CD4-positive, CD25-positive, alpha-beta regulatory T cell (primary cell): Measurements from ENCODE around the gene FAM114A2. TPM values are rescaled to one million over a fixed set of nuclear protein-coding genes. Genes with fewer than 3 reads are reported as not detected.
"Not testable (repeated sequence)": the region's sequence is repeated elsewhere in the genome, so short reads cannot be mapped to it uniquely, and the experiment has no call there.

ENCODE experiments used
- ATAC-seq, 2 donors: fragments of 150-1000 bp; cut with Tn5 transposase; one replicate each; pipeline ENCODE4 v1.10.0; 2021; ENCODE audit warnings: low read depth in 2 of 2, moderate number of reproducible peaks in 2 of 2, moderate library complexity in 1 of 2
- DNase-seq, 3 donors: peaks; one replicate each; pipeline versions ENCODE4 v3.0.0 to v3.0.0-alpha.2; 2012 to 2022; ENCODE audit warnings: mixed read lengths in 1 of 3
- H3K27ac ChIP-seq: one replicate; pipeline ENCODE4 v1.7.0; 2013; ENCODE audit warnings: mild to moderate bottlenecking, low read length; ENCODE audit not compliant: insufficient read depth, poor library complexity, severe bottlenecking
- H3K27me3 ChIP-seq: one replicate; pipeline ENCODE4 v1.7.0; 2013; ENCODE audit warnings: low read length; ENCODE audit not compliant: control insufficient read depth, insufficient read depth
- H3K36me3 ChIP-seq: one replicate; pipeline ENCODE4 v1.7.0; 2013; ENCODE audit warnings: mild to moderate bottlenecking, low read length, moderate library complexity; ENCODE audit not compliant: control insufficient read depth, insufficient read depth
- H3K4me1 ChIP-seq: 2 replicates; pipeline ENCODE4 v1.7.0; 2013; ENCODE audit warnings: mild to moderate bottlenecking, low read length; ENCODE audit not compliant: insufficient read depth, control insufficient read depth, poor library complexity, severe bottlenecking
- H3K4me3 ChIP-seq: one replicate; pipeline ENCODE4 v1.7.0; 2013; ENCODE audit warnings: low read depth, mild to moderate bottlenecking, low read length, moderate library complexity
- H3K9me3 ChIP-seq, 2 experiments: 1 replicate in 1 of 2; 2 replicates in 1 of 2; pipeline ENCODE4 v1.7.0; 2013; ENCODE audit warnings: low read length in 2 of 2, mild to moderate bottlenecking in 1 of 2, moderate library complexity in 1 of 2; ENCODE audit not compliant: control insufficient read depth in 2 of 2
- H3K27ac Mint-ChIP-seq, 3 donors: one replicate each; pipeline ENCODE4 v1.8.0; 2020 to 2022; ENCODE audit warnings: mild to moderate bottlenecking in 3 of 3, mixed read lengths in 3 of 3, moderate library complexity in 2 of 3
- H3K27me3 Mint-ChIP-seq: one replicate; pipeline ENCODE4 v1.8.0; 2022; ENCODE audit warnings: mild to moderate bottlenecking, mixed read lengths
- H3K36me3 Mint-ChIP-seq: one replicate; pipeline ENCODE4 v1.8.0; 2020; ENCODE audit warnings: mixed read lengths
- H3K4me1 Mint-ChIP-seq, 4 donors: one replicate each; pipeline ENCODE4 v1.8.0; 2020 to 2022; ENCODE audit warnings: mixed read lengths in 4 of 4, mild to moderate bottlenecking in 1 of 4
- H3K4me3 Mint-ChIP-seq, 4 donors: one replicate each; pipeline ENCODE4 v1.8.0; 2020 to 2022; ENCODE audit warnings: mild to moderate bottlenecking in 4 of 4, mixed read lengths in 4 of 4, moderate library complexity in 3 of 4
- H3K9me3 Mint-ChIP-seq, 7 donors: one replicate each; pipeline ENCODE4 v1.8.0; 2020 to 2022; ENCODE audit warnings: mixed read lengths in 7 of 7, mild to moderate bottlenecking in 3 of 7, moderate library complexity in 2 of 7
- polyA plus RNA-seq, 4 donors: library from polyadenylated mRNA; unstranded; fragments of 300-500 nt; fragmentation: Illumina TruSeq; gene quantifications; one replicate each; pipeline ENCODE4 v1.2.3, GENCODE V29; 2021
- total RNA-seq: library from RNA; stranded (reverse); gene quantifications from one replicate; pipeline ENCODE4 v1.2.3, GENCODE V29; 2022

Gene FAM114A2
- total and polyA plus RNA-seq, 5 donors from 2014 or later = 19.1 to 26.6 (median 22.8) TPM

DNA sequence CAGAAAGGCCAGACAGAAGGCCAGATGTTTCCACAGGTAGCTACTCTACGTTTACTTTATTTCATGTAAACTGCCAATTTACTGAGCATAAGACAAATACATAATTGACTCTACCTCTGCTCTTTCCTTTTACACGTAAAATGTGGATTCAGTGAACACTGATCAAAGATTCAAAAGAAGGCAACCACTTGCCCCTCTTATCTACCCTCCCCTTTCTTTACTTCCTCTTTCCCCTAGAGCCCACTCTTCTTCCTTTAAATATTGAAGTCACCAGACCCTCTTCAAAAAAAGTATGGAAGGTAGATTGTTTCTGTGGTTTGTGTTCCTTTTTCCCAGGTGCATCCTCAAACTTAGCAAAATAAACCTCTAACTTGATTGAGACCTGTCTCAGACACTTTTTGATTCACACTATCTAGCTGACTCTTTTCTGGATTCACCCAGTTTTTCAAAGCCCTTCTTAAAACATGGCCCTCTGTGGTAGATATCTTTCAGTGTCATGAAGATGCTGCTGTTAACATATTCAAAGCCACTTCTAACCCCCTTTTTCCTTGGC lies 6.7 kb downstream of the FAM114A2 start:
- Mint-ChIP-seq H3K36me3 (peaks cover 44% of the 10 kb centered on the region), H3K4me3 (no peak overlapping the region), H3K9me3 (no peaks in the 10 kb centered on the region), H3K4me1 (peaks cover 4 to 27% (median 16%) of the 10 kb centered on the region in 4 donors), H3K27me3 (no peaks in the 10 kb centered on the region), H3K27ac (peak overlapping the region in 1 of 3 donors; percentile 52)
- DNase-seq (no peak), ATAC-seq (no peak)
- no peaks in the 10 kb centered on the region for H3K27me3 ChIP-seq
- no peak overlapping the region for H3K4me3 ChIP-seq
- no peak overlapping the region for H3K27ac ChIP-seq
- no peaks in the 10 kb centered on the region for H3K9me3 ChIP-seq
- H3K36me3 ChIP-seq = peaks cover 34% of the 10 kb centered on the region
- H3K4me1 ChIP-seq = no peaks in the 10 kb centered on the region

- peaks cover 0 to 1% (median 0%) of the 10 kb centered on the region in 7 donors for H3K9me3 Mint-ChIP-seq
- no peak overlapping the region for H3K4me3 ChIP-seq
- peaks cover 0 to 19% (median 7%) of the 10 kb centered on the region in 4 donors for H3K4me1 Mint-ChIP-seq
- DNase-seq = no peak
- no peak overlapping the region for H3K27ac ChIP-seq
- no peaks in the 10 kb centered on the region for H3K27me3 Mint-ChIP-seq
- no peaks in the 10 kb centered on the region for H3K4me1 ChIP-seq
- H3K36me3 ChIP-seq = peaks cover 37% of the 10 kb centered on the region
- no peak for ATAC-seq
- peaks cover 55% of the 10 kb centered on the region for H3K36me3 Mint-ChIP-seq
- no peaks in the 10 kb centered on the region for H3K9me3 ChIP-seq
- H3K27ac Mint-ChIP-seq = no peak overlapping the region
- no peaks in the 10 kb centered on the region for H3K27me3 ChIP-seq
- peak overlapping the region in 1 of 4 donors; percentile 63 for H3K4me3 Mint-ChIP-seq
These were observed 12.8 kb downstream of the FAM114A2 start for GRCh38 chr5:154025951-154026350.

DNA sequence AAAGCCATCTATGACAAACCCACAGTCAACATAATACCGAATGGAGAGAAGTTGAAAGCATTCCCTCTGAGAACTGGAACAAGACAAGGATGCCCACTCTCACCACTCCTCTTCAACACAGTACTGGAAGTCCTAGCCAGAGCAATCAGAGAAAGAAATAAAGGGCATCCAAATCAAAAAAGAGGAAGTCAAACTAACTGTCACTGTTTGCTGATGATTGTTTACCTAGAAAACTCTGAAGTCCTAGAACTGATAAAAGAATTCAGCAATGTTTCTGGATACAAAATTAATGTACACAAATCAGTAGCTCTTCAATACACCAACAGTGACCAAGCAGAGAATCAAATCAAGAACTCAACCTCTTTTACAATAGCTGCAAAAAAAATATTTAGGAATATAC lies 19.8 kb downstream of the FAM114A2 start:
- not testable (repeated sequence) for H3K27me3 Mint-ChIP-seq, DNase-seq, H3K27me3 ChIP-seq, ATAC-seq, H3K4me3 Mint-ChIP-seq, H3K4me3 ChIP-seq, H3K9me3 Mint-ChIP-seq, H3K9me3 ChIP-seq, H3K27ac Mint-ChIP-seq, H3K4me1 ChIP-seq, H3K27ac ChIP-seq
- peaks cover 5 to 33% (median 16%) of the 10 kb centered on the region in 4 donors for H3K4me1 Mint-ChIP-seq
- H3K36me3 Mint-ChIP-seq = peaks cover 90% of the 10 kb centered on the region
- peaks cover 26% of the 10 kb centered on the region for H3K36me3 ChIP-seq

- H3K9me3 Mint-ChIP-seq = peaks cover 0 to 1% (median 0%) of the 10 kb centered on the region in 7 donors
- Histone ChIP-seq H3K27ac (no peak overlapping the region), H3K27me3 (no peaks in the 10 kb centered on the region), H3K36me3 (peaks cover 33% of the 10 kb centered on the region), H3K9me3 (no peaks in the 10 kb centered on the region), H3K4me3 (no peak overlapping the region), H3K4me1 (no peaks in the 10 kb centered on the region)
- DNase-seq (no peak), ATAC-seq (no peak)
- H3K4me1 Mint-ChIP-seq = peaks cover 5 to 21% (median 14%) of the 10 kb centered on the region in 4 donors
- no peak overlapping the region for H3K4me3 Mint-ChIP-seq
- H3K27ac Mint-ChIP-seq = no peak overlapping the region
- H3K27me3 Mint-ChIP-seq = no peaks in the 10 kb centered on the region
- peaks cover 84% of the 10 kb centered on the region for H3K36me3 Mint-ChIP-seq
These were observed 23.5 kb downstream of the FAM114A2 start for GRCh38 chr5:154015071-154015693.

GRCh38 chr5:154010660-154011059 lies 28.1 kb downstream of the FAM114A2 start:
- H3K4me3 Mint-ChIP-seq = no peak overlapping the region
- ATAC-seq = no peak
- no peak for DNase-seq
- Histone ChIP-seq H3K4me1 (no peaks in the 10 kb centered on the region), H3K36me3 (peaks cover 27% of the 10 kb centered on the region), H3K27ac (no peak overlapping the region), H3K4me3 (no peak overlapping the region), H3K27me3 (no peaks in the 10 kb centered on the region), H3K9me3 (no peaks in the 10 kb centered on the region)
- H3K9me3 Mint-ChIP-seq = peaks cover 0 to 1% (median 0%) of the 10 kb centered on the region in 7 donors
- peak overlapping the region in 2 of 3 donors; percentile 42 to 62 for H3K27ac Mint-ChIP-seq
- H3K36me3 Mint-ChIP-seq = peaks cover 59% of the 10 kb centered on the region
- H3K4me1 Mint-ChIP-seq = peaks cover 0 to 9% (median 3%) of the 10 kb centered on the region in 4 donors
- H3K27me3 Mint-ChIP-seq = no peaks in the 10 kb centered on the region

DNA sequence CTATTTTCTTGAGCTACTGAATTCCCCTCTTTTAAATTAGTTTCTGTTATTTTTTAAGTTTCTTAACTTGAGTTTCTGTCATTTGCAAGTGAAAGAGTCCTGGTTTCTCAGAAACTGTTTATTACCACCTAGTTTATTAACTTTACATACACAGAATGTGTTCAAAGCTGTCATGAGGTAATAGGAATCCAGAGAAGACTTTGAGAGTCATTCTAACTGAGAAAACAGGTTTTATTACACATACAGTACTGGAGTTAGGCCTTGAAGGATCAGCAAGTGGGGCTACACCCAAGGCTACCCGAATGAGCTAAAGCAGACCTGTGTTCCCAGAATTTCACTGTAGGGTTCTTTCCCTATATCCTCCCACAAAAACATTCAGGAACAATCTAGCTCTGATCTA lies 33.1 kb downstream of the FAM114A2 start:
- no peak for DNase-seq
- no peaks in the 10 kb centered on the region for H3K27me3 Mint-ChIP-seq

GRCh38 chr5:154002511-154003020 lies 36.1 kb downstream of the FAM114A2 start:
- Histone ChIP-seq H3K27ac (no peak overlapping the region), H3K4me1 (no peaks in the 10 kb centered on the region), H3K36me3 (peaks cover 36% of the 10 kb centered on the region), H3K9me3 (no peaks in the 10 kb centered on the region), H3K4me3 (no peak overlapping the region), H3K27me3 (no peaks in the 10 kb centered on the region)
- no peak overlapping the region for H3K27ac Mint-ChIP-seq
- H3K4me3 Mint-ChIP-seq = no peak overlapping the region
- ATAC-seq (no peak), DNase-seq (no peak)
- H3K9me3 Mint-ChIP-seq = peaks cover 0 to 6% (median 0%) of the 10 kb centered on the region in 7 donors
- peaks cover 0 to 3% (median 0%) of the 10 kb centered on the region in 4 donors for H3K4me1 Mint-ChIP-seq
- H3K36me3 Mint-ChIP-seq = peaks cover 51% of the 10 kb centered on the region
- no peaks in the 10 kb centered on the region for H3K27me3 Mint-ChIP-seq

More for the DNA sequence above, 33.1 kb downstream of the FAM114A2 start:
- Histone ChIP-seq H3K4me1 (no peaks in the 10 kb centered on the region), H3K27me3 (no peaks in the 10 kb centered on the region), H3K9me3 (no peaks in the 10 kb centered on the region), H3K36me3 (peaks cover 28% of the 10 kb centered on the region), H3K4me3 (no peak overlapping the region), H3K27ac (no peak overlapping the region)
- no peak overlapping the region for H3K4me3 Mint-ChIP-seq
- peaks cover 0 to 2% (median 0%) of the 10 kb centered on the region in 7 donors for H3K9me3 Mint-ChIP-seq
- H3K27ac Mint-ChIP-seq = no peak overlapping the region
- ATAC-seq = no peak
- peaks cover 0 to 4% (median 0%) of the 10 kb centered on the region in 4 donors for H3K4me1 Mint-ChIP-seq
- peaks cover 39% of the 10 kb centered on the region for H3K36me3 Mint-ChIP-seq
